ENCODE data around the gene PPEF1. TPM values are rescaled to one million over a fixed set of nuclear protein-coding genes. Genes with fewer than 3 reads are reported as not detected.

PPEF1 gene
- total RNA-seq, 1 donor from 2014 or later, result 0.58 TPM

DNA sequence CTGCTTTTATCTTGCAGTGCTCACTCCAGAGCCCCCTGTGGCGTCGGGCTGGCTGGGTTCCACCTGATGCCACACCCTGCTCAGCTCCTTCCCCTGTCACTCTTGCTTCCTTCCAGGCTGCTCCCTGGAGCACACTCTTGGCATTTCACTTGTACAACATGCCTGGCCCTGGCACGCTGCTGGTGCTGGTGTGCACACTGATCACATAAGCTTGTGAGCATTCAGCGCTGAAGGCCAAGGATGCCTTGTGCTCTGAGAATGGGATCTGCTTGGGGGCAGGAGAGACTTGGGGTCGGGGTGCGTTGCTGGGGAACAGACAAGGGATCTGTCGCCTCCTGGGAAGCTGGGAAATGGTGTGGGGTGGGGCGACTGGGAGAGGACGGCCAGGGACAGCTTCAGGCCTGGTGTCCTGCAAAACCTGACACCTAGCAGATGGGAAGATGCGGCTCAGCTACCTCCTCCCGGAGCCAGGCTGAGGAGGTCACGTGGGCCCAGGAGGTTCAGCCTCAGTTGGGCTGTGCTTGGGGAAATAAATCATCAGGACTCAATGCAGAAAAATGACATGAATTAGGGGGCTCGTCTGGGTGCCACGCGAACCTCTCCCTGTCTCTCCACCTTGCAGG lies 167.9 kb downstream of the PPEF1 start:
- Histone ChIP-seq H3K27me3 (ENCODE audit: low read depth) (no peaks in the 10 kb centered on the region), H3K9me3 (replicated peaks) (no peaks in the 10 kb centered on the region), H3K4me3 (no peak overlapping the region), H3K4me1 (peaks cover 22% of the 10 kb centered on the region), H3K27ac (replicated peaks) (no peak overlapping the region), H3K36me3 (no peaks in the 10 kb centered on the region)
- no peak for DNase-seq
- intact Hi-C loops (cut with micrococcal nuclease), result no loop called here
- TF ChIP-seq, protein P1, sequence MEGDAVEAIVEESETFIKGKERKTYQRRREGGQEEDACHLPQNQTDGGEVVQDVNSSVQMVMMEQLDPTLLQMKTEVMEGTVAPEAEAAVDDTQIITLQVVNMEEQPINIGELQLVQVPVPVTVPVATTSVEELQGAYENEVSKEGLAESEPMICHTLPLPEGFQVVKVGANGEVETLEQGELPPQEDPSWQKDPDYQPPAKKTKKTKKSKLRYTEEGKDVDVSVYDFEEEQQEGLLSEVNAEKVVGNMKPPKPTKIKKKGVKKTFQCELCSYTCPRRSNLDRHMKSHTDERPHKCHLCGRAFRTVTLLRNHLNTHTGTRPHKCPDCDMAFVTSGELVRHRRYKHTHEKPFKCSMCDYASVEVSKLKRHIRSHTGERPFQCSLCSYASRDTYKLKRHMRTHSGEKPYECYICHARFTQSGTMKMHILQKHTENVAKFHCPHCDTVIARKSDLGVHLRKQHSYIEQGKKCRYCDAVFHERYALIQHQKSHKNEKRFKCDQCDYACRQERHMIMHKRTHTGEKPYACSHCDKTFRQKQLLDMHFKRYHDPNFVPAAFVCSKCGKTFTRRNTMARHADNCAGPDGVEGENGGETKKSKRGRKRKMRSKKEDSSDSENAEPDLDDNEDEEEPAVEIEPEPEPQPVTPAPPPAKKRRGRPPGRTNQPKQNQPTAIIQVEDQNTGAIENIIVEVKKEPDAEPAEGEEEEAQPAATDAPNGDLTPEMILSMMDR (IDR thresholded peaks at IDR 0.05; ENCODE audit: borderline replicate concordance), result no peak

DNA sequence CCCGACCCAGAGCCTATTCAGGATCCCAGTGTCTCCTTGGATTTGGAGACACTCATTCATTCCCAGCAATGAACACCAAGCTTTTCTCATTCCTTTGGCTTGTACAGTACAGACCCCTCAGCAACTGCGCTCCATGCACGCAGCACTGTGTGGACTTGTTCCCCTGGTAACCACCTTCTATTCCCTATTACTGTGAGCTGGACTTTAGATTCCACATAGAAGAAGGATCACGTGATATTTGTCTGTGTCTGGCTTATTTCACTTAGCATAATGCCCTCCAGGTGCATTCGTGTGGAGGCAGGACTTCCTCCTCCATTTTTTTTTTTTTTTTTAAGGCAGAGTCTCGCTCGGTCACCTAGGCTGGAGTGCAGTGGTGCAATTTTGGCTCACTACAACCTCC lies 170.0 kb downstream of the PPEF1 start:
- H3K4me3 ChIP-seq, result no peak overlapping the region
- no peaks in the 10 kb centered on the region for H3K27me3 ChIP-seq (ENCODE audit: low read depth)
- H3K27ac ChIP-seq (replicated peaks), result no peak overlapping the region
- DNase-seq, result no peak
- intact Hi-C loops (cut with micrococcal nuclease), result no loop called here
- H3K36me3 ChIP-seq, result no peaks in the 10 kb centered on the region
- peaks cover 11% of the 10 kb centered on the region for H3K4me1 ChIP-seq
- no peaks in the 10 kb centered on the region for H3K9me3 ChIP-seq (replicated peaks)
- TF ChIP-seq, protein P1 (IDR thresholded peaks at IDR 0.05; ENCODE audit: borderline replicate concordance), result no peak

Other genes starting within 250 kb of the PPEF1 start
- gene RS1, start 35.5 kb upstream of the PPEF1 start, total RNA-seq, result not detected